Right ventricle myocardium inferior (tissue), 1 donor: ENCODE measurements around the gene TMEM167B. TPM values are rescaled to one million over a fixed set of nuclear protein-coding genes. Genes with fewer than 3 reads are reported as not detected.
"Not testable (repeated sequence)": the region's sequence is repeated elsewhere in the genome, so short reads cannot be mapped to it uniquely, and the experiment has no call there.

Experiments used
- ATAC-seq: fragments of 200-7000 bp; cut with Tn5 transposase; one replicate; pipeline ENCODE4 v1.9.1; 2020; ENCODE audit warnings: mild to moderate bottlenecking, moderate library complexity
- DNase-seq: peaks from one replicate; pipeline ENCODE4 v3.0.0; 2021; ENCODE audit errors: missing footprints
- intact Hi-C: fragments of 100-400 bp; cut with DNase I; formaldehyde crosslinking; loops from one replicate; pipeline ENCODE4 v1.11.0; 2022
- total RNA-seq: library from RNA; stranded (reverse); fragmentation: NEBNext Ultra II Directional; extraction: Animal tissue kit (Norgen Biotek cat#: 25700); gene quantifications from one replicate; pipeline ENCODE4 v1.2.1, GENCODE V29; 2021
- donor health status: DM: no; HTN: yes; CAD: no; lungs with severe emphysema.

The TMEM167B gene
- total RNA-seq, 1 donor from 2014 or later, result 31.5 TPM

GRCh38 chr1:109138358-109138757, 47.8 kb downstream of the TMEM167B start:
- intact Hi-C loops, result no loop called here
- ATAC-seq, result no peak

GRCh38 chr1:109140392-109140791, 49.8 kb downstream of the TMEM167B start:
- intact Hi-C loops, result no loop called here
- no peak for DNase-seq
- no peak for ATAC-seq

More at GRCh38 chr1:109138358-109138757, 47.8 kb downstream of the TMEM167B start:
- no peak for DNase-seq

- DNase-seq, result no peak
- ATAC-seq, result no peak
- intact Hi-C loops, result no loop called here
These were observed 51.7 kb downstream of the TMEM167B start for GRCh38 chr1:109142260-109142659.

GRCh38 chr1:109142725-109143124, 52.2 kb downstream of the TMEM167B start:
- intact Hi-C loops, ATAC-seq, DNase-seq: not testable (repeated sequence)

Other genes starting within 250 kb of the TMEM167B start
- gene AKNAD1, start 233.7 kb upstream of the TMEM167B start, total RNA-seq, result not detected
- 5.1 TPM for gene GPSM2, start 213.8 kb upstream of the TMEM167B start, total RNA-seq
- gene CLCC1, start 127.3 kb upstream of the TMEM167B start, total RNA-seq, result 27.6 TPM
- gene WDR47, start 48.7 kb upstream of the TMEM167B start, total RNA-seq, result 14.6 TPM
- gene TAF13, start 14.8 kb upstream of the TMEM167B start, total RNA-seq, result 61.8 TPM
- 0.22 TPM for gene ELAPOR1, start 23.4 kb downstream of the TMEM167B start, total RNA-seq
- 97.6 TPM for gene SARS1, start 123.2 kb downstream of the TMEM167B start, total RNA-seq
- gene CELSR2, start 158.8 kb downstream of the TMEM167B start, total RNA-seq, result 6.5 TPM
- 1.2 TPM for gene PSRC1, start 192.4 kb downstream of the TMEM167B start, total RNA-seq
- not detected for gene MYBPHL, start 216.2 kb downstream of the TMEM167B start, total RNA-seq